Spleen (tissue), 11 donors: Measurements from ENCODE around the gene OLFML2B. TPM values are rescaled to one million over a fixed set of nuclear protein-coding genes. Genes with fewer than 3 reads are reported as not detected.
"Not testable (repeated sequence)": the region's sequence is repeated elsewhere in the genome, so short reads cannot be mapped to it uniquely, and the experiment has no call there.

Experiments
- DNase-seq: peaks from one replicate; pipeline ENCODE4 v3.0.0-alpha.2; 2020
- H3K27ac ChIP-seq, 8 donors: fragments of 200-600 bp; sonication (generic) in 7 of 8; 1 replicate in 4 of 8; 2 replicates in 4 of 8; pipeline versions ENCODE4 v1.5.0 to v1.8.0; 2016 to 2021; ENCODE audit warnings: inconsistent platforms in 4 of 8, mild to moderate bottlenecking in 4 of 8, moderate library complexity in 1 of 8
- H3K27me3 ChIP-seq, 7 donors: fragments of 200-600 bp; sonication (generic) in 6 of 7; replicated peaks in 1 of 7; 1 replicate in 4 of 7; 2 replicates in 3 of 7; pipeline versions ENCODE4 v1.5.0 to v1.8.0; 2016 to 2021; ENCODE audit warnings: inconsistent platforms in 3 of 7, mild to moderate bottlenecking in 1 of 7
- H3K36me3 ChIP-seq, 6 donors: fragments of 200-600 bp; sonication (generic) in 5 of 6; 1 replicate in 4 of 6; 2 replicates in 2 of 6; pipeline versions ENCODE4 v1.5.0 to v1.8.0; 2016 to 2021; ENCODE audit warnings: inconsistent platforms in 2 of 6
- H3K4me1 ChIP-seq, 6 donors: fragments of 200-600 bp; sonication (generic) in 5 of 6; 1 replicate in 3 of 6; 2 replicates in 3 of 6; pipeline versions ENCODE4 v1.5.0 to v1.8.0; 2016 to 2021; ENCODE audit warnings: inconsistent platforms in 3 of 6
- H3K4me3 ChIP-seq, 8 donors: fragments of 200-600 bp; sonication (generic) in 7 of 8; 1 replicate in 4 of 8; 2 replicates in 4 of 8; pipeline versions ENCODE4 v1.5.0 to v1.8.0; 2016 to 2021; ENCODE audit warnings: inconsistent platforms in 4 of 8, mild to moderate bottlenecking in 4 of 8, moderate library complexity in 2 of 8
- H3K9me3 ChIP-seq, 8 donors: fragments of 200-600 bp; sonication (generic) in 7 of 8; 1 replicate in 4 of 8; 2 replicates in 4 of 8; pipeline versions ENCODE4 v1.5.0 to v1.8.0; 2016 to 2021; ENCODE audit warnings: inconsistent platforms in 4 of 8
- POLR2A ChIP-seq, 3 donors: fragments of 450-650 bp; IDR thresholded peaks; one replicate each; pipeline ENCODE4 v1.5.1; 2017; ENCODE audit warnings: antibody characterized with exemption in 3 of 3, mild to moderate bottlenecking in 1 of 3
- POLR2AphosphoS5 ChIP-seq, 3 donors: sonication (generic); formaldehyde crosslinking; IDR thresholded peaks; one replicate each; pipeline ENCODE4 v1.5.1; 2017; ENCODE audit warnings: antibody characterized with exemption in 3 of 3
- whole genome bisulfite sequencing, 5 donors: extraction: QIAGEN DNeasy Blood & Tissue Kit in 3 of 5; methylation state at CpG; one replicate each; pipeline versions ENCODE4 v1.1.5 to v1.1.7; 2013 to 2018; 5-methylcytosine and 5-hydroxymethylcytosine counted together
- intact Hi-C: fragments of 100-400 bp; cut with DNase I; formaldehyde crosslinking; loops from one replicate; pipeline ENCODE4 v1.15.0; 2023; ENCODE audit warnings: low total_unique reads
- polyA plus RNA-seq, 3 donors: library from polyadenylated mRNA; stranded (reverse); fragments of 200-250 nt; gene quantifications; one replicate each; pipeline ENCODE4 v1.2.1, GENCODE V29; 2013
- total RNA-seq, 7 donors: library from RNA; depleted of rRNA in 3 of 7; stranded (reverse); fragments of >200 nt in 3 of 7; fragmentation: NEBNext Ultra II Directional in 4 of 7; extraction: Animal tissue kit (Norgen Biotek cat#: 25700) in 4 of 7; gene quantifications; one replicate each; pipeline versions ENCODE4 v1.1.0 to v1.2.1, GENCODE V29; 2016 to 2021
- TF ChIP-seq, protein P1 (sequence below), 11 experiments: fragments of 200-600 bp in 7 of 11; fragments of 450-650 bp in 4 of 11; sonication (generic) in 4 of 11; IDR thresholded peaks in 8 of 11; conservative IDR thresholded peaks in 3 of 11; 1 replicate in 7 of 11; 2 replicates in 4 of 11; pipeline versions ENCODE4 v1.4.0 to v1.8.0; 2016 to 2021; ENCODE audit warnings: antibody characterized with exemption in 11 of 11, inconsistent platforms in 4 of 11, mild to moderate bottlenecking in 1 of 11
- donor health status: healthy with polysubstance abuse.
- donor health status: DM: no; HTN: no; CAD: no; lungs with moderate emphysema.
- donor health status: DM: no; HTN: no; CAD: no.
- donor health status: Bipolar disorder and iron deficiency.
- donor health status: healthy.
- donor health status: DM: no; HTN: no; CAD: no.
- donor health status: DM: yes; HTN: yes; CAD: no.

The OLFML2B gene
- total and polyA plus RNA-seq, 10 donors: 3.0 to 39.7 (median 15.0) TPM

- no peaks in the 10 kb centered on the region for H3K9me3 ChIP-seq
- no peak for DNase-seq
- intact Hi-C loops: no loop called here
- H3K27me3 ChIP-seq: peaks cover 0 to 23% (median 13%) of the 10 kb centered on the region in 7 donors
- peaks cover 0 to 18% (median 14%) of the 10 kb centered on the region in 6 donors for H3K4me1 ChIP-seq
- no peak overlapping the region for H3K4me3 ChIP-seq
- H3K36me3 ChIP-seq: no peaks in the 10 kb centered on the region
- WGBS, 5 donors: 61 to 95% (median 86%) methylated on average over 3 of the region's 3 CpGs
- TF ChIP-seq POLR2AphosphoS5 (IDR thresholded peaks at IDR 0.05): no peak
- TF ChIP-seq, protein P1, sequence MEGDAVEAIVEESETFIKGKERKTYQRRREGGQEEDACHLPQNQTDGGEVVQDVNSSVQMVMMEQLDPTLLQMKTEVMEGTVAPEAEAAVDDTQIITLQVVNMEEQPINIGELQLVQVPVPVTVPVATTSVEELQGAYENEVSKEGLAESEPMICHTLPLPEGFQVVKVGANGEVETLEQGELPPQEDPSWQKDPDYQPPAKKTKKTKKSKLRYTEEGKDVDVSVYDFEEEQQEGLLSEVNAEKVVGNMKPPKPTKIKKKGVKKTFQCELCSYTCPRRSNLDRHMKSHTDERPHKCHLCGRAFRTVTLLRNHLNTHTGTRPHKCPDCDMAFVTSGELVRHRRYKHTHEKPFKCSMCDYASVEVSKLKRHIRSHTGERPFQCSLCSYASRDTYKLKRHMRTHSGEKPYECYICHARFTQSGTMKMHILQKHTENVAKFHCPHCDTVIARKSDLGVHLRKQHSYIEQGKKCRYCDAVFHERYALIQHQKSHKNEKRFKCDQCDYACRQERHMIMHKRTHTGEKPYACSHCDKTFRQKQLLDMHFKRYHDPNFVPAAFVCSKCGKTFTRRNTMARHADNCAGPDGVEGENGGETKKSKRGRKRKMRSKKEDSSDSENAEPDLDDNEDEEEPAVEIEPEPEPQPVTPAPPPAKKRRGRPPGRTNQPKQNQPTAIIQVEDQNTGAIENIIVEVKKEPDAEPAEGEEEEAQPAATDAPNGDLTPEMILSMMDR (IDR thresholded peaks at IDR 0.05 in 8 of 11, conservative IDR thresholded peaks at IDR 0.05 in 3 of 11): no peak
- TF ChIP-seq POLR2A (IDR thresholded peaks at IDR 0.05): no peak
- H3K27ac ChIP-seq: no peak overlapping the region
Measured at GRCh38 chr1:162019446-162019845, 4.2 kb downstream of the OLFML2B start.

DNA sequence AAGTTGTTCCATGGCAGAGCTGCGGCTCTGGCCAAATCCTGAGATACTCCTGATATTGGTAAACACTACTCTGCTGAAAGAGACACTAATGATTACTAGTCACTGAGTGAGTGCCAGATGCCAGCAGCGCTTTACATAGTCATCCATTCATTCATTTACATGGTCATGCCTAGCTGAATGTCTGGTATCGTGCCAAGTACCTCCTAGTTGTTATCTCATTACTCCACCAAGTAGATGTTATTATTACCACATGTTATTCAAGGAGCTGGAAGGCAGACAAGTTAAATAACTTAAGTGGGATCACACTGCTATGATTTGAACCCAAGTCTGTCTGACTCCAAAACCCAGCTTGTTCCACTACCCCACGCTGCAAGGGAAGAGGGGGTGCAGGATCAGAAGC is 4.7 kb downstream of the OLFML2B start:
- no peak for DNase-seq
- H3K4me3 ChIP-seq: no peak overlapping the region
- no peaks in the 10 kb centered on the region for H3K9me3 ChIP-seq
- no peaks in the 10 kb centered on the region for H3K36me3 ChIP-seq
- H3K27ac ChIP-seq: no peak overlapping the region
- 75 to 92% (median 88%) methylated on average over 4 of the region's 4 CpGs for WGBS, 5 donors
- peaks cover 0 to 18% (median 11%) of the 10 kb centered on the region in 7 donors for H3K27me3 ChIP-seq
- intact Hi-C loops: no loop called here
- no peak for TF ChIP-seq POLR2AphosphoS5 (IDR thresholded peaks at IDR 0.05)
- no peak for TF ChIP-seq POLR2A (IDR thresholded peaks at IDR 0.05)
- TF ChIP-seq, protein P1 (IDR thresholded peaks at IDR 0.05 in 8 of 11, conservative IDR thresholded peaks at IDR 0.05 in 3 of 11): no peak
- H3K4me1 ChIP-seq: peaks cover 0 to 13% (median 9%) of the 10 kb centered on the region in 6 donors

GRCh38 chr1:162018418-162018817 is 5.3 kb downstream of the OLFML2B start:
- Histone ChIP-seq H3K4me3 (no peak overlapping the region), H3K27me3 (peaks cover 0 to 12% (median 6%) of the 10 kb centered on the region in 7 donors), H3K4me1 (peaks cover 0 to 8% (median 4%) of the 10 kb centered on the region in 6 donors), H3K36me3 (no peaks in the 10 kb centered on the region), H3K9me3 (peaks cover 0 to 2% (median under 1%) of the 10 kb centered on the region in 8 donors), H3K27ac (no peak overlapping the region)
- no peak for DNase-seq
- WGBS, 5 donors: 88 to 94% (median 93%) methylated on average over 4 of the region's 4 CpGs
- TF ChIP-seq POLR2A (IDR thresholded peaks at IDR 0.05) (no peak), POLR2AphosphoS5 (IDR thresholded peaks at IDR 0.05) (no peak)
- TF ChIP-seq, protein P1 (IDR thresholded peaks at IDR 0.05 in 8 of 11, conservative IDR thresholded peaks at IDR 0.05 in 3 of 11): no peak
- intact Hi-C loops: no loop called here

- H3K9me3 ChIP-seq, DNase-seq, H3K36me3 ChIP-seq, H3K4me3 ChIP-seq, H3K27ac ChIP-seq, H3K4me1 ChIP-seq, H3K27me3 ChIP-seq, intact Hi-C loops: not testable (repeated sequence)
Measured at GRCh38 chr1:162017791-162018190, 5.9 kb downstream of the OLFML2B start.

GRCh38 chr1:162016631-162017030 is 7.0 kb downstream of the OLFML2B start:
- Histone ChIP-seq H3K27ac (no peak overlapping the region), H3K4me3 (no peak overlapping the region), H3K27me3 (no peaks in the 10 kb centered on the region), H3K36me3 (no peaks in the 10 kb centered on the region), H3K9me3 (peaks cover 0 to 8% (median 4%) of the 10 kb centered on the region in 8 donors), H3K4me1 (no peaks in the 10 kb centered on the region)
- intact Hi-C loops: no loop called here
- no peak for DNase-seq
- 73 to 82% (median 79%) methylated on average over 2 of the region's 2 CpGs for WGBS, 5 donors
- TF ChIP-seq, protein P1 (IDR thresholded peaks at IDR 0.05 in 8 of 11, conservative IDR thresholded peaks at IDR 0.05 in 3 of 11): no peak
- no peak for TF ChIP-seq POLR2AphosphoS5 (IDR thresholded peaks at IDR 0.05)
- no peak for TF ChIP-seq POLR2A (IDR thresholded peaks at IDR 0.05)
